Measurements from ENCODE around the gene CERS5.

DNA sequence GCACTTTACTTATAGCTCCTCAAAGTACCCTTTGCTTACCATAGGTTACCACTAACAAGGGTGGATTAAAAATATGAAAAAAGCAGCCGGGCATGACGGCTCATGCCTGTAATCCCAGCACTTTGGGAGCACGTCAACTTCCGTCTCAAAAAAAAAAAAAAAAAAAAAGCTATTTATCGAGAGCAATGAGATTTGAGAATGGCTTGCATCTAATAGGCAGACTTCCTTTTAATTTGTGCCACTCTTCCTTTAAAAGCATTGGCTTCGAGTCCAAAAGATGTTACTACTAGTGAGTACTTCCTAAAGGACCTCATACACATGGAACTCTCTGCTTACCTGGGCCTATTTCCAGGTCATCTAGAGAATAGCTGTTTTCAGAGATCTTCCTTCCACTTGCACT, 38.5 kb upstream of the CERS5 start:
- no peak for TF ChIP-seq POLR2A (IDR thresholded peaks at IDR 0.05; ENCODE audit: low read depth, low read length)
- no peak for TF ChIP-seq POLR2AphosphoS5 (IDR thresholded peaks at IDR 0.05; ENCODE audit: low read depth, low read length)
- TF ChIP-seq PAX5 (IDR thresholded peaks at IDR 0.05; ENCODE audit: insufficient read depth, low read length, severe bottlenecking): no peak

Data from GM12891 (cell line).